Cerebellar cortex (tissue), 1 donor: Measurements from ENCODE around the gene DFFB.

ENCODE experiments used
- DNase-seq: peaks from one replicate; pipeline ENCODE4 v3.0.0-alpha.2; 2015; ENCODE audit warnings: low spot score

Gene DFFB

GRCh38 chr1:3896396-3897000 is 39.2 kb downstream of the DFFB start:
- no peak for DNase-seq

- DNase-seq = no peak
These were observed 41.1 kb downstream of the DFFB start for GRCh38 chr1:3898475-3898735.

GRCh38 chr1:3898994-3899753 is 41.9 kb downstream of the DFFB start:
- peak; percentile 20 for DNase-seq

- DNase-seq = no peak
These were observed 42.5 kb downstream of the DFFB start for GRCh38 chr1:3899754-3900149.

GRCh38 chr1:3900150-3900968 is 43.1 kb downstream of the DFFB start, which contains the start of gene C1orf174:
Gene C1orf174 (minus strand): TSS chr1:3900272. CDS start chr1:3900186, 86 bp downstream.
- DNase-seq = peak; percentile 100

GRCh38 chr1:3900969-3901529 is 43.8 kb downstream of the DFFB start:
- peak; percentile 94 for DNase-seq

GRCh38 chr1:3902111-3902511 is 44.8 kb downstream of the DFFB start:
- DNase-seq = no peak

GRCh38 chr1:3902571-3903091 is 45.4 kb downstream of the DFFB start:
- no peak for DNase-seq

GRCh38 chr1:3903141-3904005 is 46.1 kb downstream of the DFFB start:
- peak; percentile 11 for DNase-seq

GRCh38 chr1:3904006-3904842 is 46.9 kb downstream of the DFFB start:
- DNase-seq = no peak

- DNase-seq = no peak
These were observed 47.5 kb downstream of the DFFB start for GRCh38 chr1:3904843-3905185.

- DNase-seq = no peak
These were observed 48.1 kb downstream of the DFFB start for GRCh38 chr1:3905266-3905952.

GRCh38 chr1:3905953-3906671 is 48.8 kb downstream of the DFFB start:
- DNase-seq = no peak

- no peak for DNase-seq
These were observed 49.4 kb downstream of the DFFB start for GRCh38 chr1:3906672-3907020.

- peak; percentile 5 for DNase-seq
These were observed 49.8 kb downstream of the DFFB start for GRCh38 chr1:3907031-3907534.

GRCh38 chr1:3907621-3908165 is 50.4 kb downstream of the DFFB start:
- DNase-seq = no peak

GRCh38 chr1:3908886-3909517 is 51.7 kb downstream of the DFFB start:
- DNase-seq = no peak

GRCh38 chr1:3909615-3910014 is 52.3 kb downstream of the DFFB start:
- no peak for DNase-seq
